AG08395 (cell line): Measurements from ENCODE around the gene RASSF5.
"Not testable (repeated sequence)": the region's sequence is repeated elsewhere in the genome, so short reads cannot be mapped to it uniquely, and the experiment has no call there.

Source experiments
- DNase-seq: peaks from one replicate; pipeline ENCODE4 v3.0.0; 2012; ENCODE audit warnings: mixed read lengths, low spot score

RASSF5 gene

GRCh38 chr1:206572835-206573234, 65.5 kb downstream of the RASSF5 start:
- DNase-seq, result no peak

GRCh38 chr1:206573319-206573718, 66.0 kb downstream of the RASSF5 start:
- DNase-seq, result no peak

DNA sequence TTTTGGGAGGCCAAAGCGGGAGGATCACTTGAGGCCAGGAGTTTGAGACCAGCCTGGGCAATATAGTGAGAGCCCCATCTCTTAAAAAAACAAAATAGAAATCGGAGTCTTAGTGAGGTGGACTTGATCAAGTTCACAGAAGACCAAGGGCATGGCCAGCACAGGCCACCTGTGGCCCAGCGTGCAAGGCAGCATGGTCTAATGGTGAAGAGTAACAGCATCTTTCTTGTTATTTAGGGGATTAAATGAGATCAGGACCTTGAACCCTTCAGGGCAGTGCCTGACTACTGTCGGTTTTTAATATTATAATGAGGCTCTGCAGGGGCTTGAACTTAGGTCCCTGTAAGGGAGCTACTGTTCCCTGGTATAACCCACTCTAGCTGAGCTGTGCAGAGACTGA, 66.4 kb downstream of the RASSF5 start:
- DNase-seq, result no peak

DNA sequence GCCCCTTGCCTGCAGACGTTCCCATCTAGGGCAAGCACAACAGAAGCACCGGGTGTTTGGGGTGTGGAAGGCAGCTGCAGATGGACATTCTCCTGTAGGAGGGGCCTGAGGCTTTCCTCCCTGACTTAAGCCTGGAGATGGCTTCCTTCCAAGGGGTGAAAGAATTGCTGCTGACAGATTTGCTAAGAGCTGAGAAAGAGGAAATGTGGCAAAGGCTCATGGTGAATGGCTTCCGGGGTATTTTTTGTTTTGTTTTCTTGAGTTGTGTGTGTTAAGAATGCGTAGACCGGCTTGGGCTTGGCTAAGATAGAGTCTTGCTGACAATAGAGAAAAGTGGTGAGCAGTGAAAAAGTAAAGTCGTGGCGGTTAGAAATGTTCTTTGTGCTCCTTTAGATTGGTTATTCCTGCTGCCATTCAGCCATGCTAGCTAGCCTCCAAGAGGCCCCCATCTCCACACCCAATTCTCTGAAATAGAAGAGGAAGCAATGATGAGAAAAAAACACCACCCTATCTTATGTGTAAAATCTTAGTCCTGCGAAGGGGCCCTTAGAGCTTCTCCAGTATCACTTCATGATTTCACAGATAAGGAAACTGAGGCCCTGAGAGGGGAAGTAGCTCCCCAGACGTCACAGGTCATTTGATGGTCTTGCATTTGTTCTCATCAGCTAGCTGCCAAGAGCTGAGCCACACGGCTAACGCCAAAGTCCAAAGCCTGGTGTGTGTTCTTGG, 68.0 kb downstream of the RASSF5 start:
- peak; percentile 74 for DNase-seq

- DNase-seq, result no peak
Observed at GRCh38 chr1:206575894-206576737, 68.8 kb downstream of the RASSF5 start.

DNA sequence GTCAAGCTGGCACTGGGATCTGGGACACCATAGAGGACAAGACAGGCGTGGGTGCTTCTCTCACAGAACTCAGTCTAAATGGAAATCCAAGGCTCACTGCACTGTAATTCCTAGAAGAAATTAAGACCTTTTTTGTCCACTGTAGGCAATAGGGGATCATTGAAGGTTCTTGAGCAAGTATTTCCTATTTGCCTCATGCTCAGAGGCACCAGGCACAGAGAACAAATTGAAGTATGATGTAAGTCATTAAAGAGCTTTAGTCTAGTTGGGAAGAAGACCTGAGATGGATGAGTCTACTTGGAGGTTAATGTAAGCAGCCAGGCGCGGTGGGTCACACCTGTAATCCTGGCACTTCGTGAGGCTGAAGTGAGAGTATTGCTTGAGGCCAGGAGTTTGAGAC, 70.3 kb downstream of the RASSF5 start:
- DNase-seq, result no peak

DNA sequence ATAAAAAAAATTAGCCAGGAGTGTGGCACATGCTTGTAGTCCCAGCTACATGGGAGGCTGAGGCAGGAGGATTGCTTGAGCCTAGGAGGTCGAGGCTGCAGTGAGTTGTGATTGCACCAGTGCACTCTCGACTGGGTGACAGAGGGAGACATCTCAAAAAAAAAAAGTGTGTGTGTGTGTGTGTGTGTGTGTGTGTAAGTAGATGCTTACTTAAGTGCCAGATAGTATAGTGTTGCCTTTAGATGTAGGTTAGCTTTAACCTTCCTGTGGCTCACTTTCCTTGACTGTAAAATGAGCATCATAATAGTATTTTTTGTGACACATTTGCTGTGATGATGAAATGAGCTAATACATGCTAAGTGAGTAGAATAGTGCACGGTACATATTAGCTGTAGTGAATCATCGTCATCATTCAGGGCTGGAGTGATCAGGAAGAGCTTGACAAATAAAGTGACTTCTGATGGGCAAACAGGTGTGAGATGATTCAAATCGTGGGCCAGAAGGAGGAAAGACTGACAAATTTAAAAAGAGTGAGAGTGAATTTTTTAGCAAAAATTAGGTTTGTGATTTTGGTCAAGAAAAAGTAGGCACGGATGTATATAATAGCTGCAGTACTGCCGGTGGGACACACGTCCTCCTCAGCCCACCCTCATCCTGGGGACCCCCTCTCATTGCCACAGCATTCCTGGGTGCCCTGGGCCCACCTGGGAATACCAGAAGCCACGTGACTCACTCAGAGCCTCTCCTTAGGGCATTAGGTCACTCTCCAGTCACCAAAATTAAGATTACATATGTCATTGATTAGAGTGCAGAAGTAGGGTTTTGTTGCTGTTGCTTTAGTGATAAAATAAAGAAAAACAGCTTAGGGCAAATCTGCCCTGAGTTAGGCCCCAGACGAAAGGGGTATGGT, 71.0 kb downstream of the RASSF5 start:
- DNase-seq, result no peak

DNA sequence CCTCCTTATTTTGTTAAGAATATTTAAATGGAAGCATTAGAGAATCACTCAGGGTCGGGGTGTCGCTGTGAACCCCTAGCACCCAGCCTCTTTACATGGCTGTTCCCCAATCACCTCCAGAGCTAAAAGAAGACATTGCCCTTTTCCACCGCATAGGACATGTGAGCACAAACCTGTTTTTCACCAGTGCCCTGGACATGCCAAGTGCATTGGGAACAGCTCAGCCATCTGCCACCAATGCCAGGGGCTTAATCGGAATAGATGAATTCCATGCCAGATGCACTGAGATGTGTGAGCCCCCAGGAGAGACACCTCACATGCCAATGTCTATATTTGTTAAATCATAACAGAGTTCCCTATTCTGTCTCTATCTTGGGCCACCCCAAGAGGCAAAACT, 71.6 kb downstream of the RASSF5 start:
- no peak for DNase-seq

DNA sequence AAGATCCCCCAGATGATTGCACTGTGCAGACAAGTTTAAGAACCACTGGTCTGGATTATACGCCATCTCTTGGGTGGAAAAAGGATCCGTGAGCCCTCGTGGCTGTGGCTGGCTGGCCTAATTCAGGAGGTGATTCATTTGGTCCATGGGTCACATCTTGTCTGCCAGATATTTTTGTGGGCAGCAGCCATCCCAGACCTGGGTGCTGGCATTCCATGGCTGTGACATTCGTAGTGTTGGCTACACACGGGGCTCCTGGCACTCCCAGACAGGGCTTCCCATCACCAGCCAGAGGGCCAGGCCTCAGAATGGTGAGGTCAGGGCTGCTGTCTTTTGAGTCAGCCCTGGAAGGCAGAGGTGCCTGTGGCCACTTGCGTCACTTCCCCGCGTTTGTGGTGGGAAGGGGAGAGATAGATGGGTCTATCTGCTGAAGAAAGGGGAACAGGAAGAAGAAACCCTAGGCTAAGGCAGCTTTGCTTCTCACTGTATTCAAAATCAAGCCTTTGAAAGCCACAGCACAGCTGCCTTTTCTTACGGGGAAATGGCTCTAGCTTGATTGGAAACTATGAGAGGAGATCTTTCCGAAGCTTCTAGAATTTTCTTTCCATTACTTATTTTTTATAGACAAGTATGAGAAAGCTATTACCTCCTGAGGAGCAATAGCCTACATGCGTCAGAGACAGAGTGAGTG, 72.6 kb downstream of the RASSF5 start:
- DNase-seq, result peak; percentile 82

GRCh38 chr1:206580438-206581113, 73.2 kb downstream of the RASSF5 start:
- no peak for DNase-seq

DNA sequence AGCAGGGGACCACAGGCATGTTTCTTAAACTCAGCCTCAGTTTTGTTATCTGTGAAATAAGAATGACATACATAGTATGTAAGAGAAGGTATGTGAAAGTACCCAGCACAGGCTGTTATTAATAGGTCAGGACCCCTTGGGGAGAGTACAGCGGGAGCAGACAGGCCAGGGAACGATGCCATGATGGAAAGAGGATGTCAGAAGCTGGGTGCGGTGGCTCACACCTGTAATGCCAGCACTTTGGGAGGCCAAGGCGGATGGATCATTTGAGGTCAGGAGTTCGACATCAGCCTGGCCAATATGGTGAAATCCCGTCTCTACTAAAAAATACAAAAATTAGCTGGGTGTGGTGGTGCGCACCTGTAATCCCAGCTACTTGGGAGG, 73.8 kb downstream of the RASSF5 start:
- not testable (repeated sequence) for DNase-seq

DNA sequence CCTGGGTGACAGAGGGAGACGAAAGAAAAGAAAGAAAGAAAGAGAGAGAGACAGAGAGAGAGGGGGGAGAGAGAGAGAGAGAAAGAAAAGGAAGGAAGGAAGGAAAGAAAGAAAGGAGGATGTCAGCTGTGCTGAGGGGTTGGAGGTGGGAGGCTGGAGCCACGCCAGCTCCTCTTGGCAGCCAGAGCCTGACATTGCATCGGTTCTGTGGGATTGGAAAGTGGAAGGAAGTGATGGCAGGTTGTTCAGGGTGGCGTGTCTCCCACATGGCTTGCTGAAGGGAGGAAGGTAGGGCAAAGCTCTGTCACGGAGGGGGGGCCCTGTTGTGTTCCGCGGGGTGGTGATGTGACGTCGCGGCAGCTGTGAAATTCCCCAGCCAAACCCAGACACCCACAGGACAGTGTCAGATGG, 74.2 kb downstream of the RASSF5 start:
- no peak for DNase-seq

GRCh38 chr1:206582537-206582936, 75.2 kb downstream of the RASSF5 start:
- no peak for DNase-seq

DNA sequence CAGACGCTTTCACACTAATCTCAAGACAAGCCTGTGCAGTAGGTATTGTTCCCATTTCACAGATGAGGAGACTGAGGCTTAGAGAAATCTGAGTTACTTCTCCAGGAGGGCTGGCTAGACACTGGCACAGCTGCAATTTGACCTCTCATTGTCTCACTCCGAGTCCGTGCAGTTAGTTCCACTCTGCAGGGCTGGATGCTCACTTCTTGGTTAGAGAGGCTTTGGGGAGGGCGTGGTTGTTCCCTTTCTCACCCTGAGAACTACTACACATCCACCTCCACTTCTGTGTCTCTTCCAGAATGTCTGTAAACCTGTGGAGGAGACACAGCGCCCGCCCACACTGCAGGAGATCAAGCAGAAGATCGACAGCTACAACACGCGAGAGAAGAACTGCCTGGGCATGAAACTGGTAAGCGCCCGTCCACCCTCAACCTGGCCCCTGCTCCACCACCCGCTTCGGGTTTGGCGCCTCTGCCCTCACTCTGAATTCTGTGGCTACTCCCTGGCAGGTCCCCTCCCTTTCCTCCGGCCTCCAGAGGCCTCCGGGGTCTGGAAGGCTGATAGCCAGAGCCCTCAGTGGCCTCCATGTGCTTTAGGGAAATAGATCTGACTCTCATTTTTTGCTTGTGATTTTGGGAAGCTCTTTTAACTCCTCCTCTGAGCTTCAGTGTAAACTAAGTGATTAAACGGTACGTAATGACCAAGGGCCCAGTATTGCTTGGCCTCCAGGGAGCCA, 75.8 kb downstream of the RASSF5 start:
- DNase-seq, result no peak

- peak; percentile 74 for DNase-seq
Observed at GRCh38 chr1:206583707-206584648, 76.6 kb downstream of the RASSF5 start.

GRCh38 chr1:206584683-206585082, 77.4 kb downstream of the RASSF5 start:
- no peak for DNase-seq

DNA sequence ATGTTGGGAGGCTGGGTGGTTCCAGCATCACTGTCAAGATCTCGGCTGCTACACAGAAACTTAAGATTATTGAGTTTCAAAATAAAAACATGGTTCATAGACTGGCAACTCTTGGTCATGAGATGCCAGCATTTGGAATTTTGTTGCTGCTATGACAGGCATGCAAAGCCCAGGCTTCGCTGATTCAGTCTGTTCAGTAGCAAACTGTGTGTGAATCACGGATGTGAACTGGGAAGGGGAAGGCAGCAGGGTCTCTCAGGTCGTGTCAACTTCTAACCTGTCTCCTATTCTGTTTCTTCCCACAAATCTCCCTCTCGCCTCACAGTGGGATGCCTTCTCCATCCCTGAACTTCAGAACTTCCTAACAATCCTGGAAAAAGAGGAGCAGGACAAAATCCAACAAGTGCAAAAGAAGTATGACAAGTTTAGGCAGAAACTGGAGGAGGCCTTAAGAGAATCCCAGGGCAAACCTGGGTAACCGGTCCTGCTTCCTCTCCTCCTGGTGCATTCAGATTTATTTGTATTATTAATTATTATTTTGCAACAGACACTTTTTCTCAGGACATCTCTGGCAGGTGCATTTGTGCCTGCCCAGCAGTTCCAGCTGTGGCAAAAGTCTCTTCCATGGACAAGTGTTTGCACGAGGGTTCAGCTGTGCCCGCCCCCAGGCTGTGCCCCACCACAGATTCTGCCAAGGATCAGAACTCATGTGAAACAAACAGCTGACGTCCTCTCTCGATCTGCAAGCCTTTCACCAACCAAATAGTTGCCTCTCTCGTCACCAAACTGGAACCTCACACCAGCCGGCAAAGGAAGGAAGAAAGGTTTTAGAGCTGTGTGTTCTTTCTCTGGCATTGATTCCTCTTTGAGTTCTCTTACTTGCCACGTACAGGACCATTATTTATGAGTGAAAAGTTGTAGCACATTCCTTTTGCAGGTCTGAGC, 79.4 kb downstream of the RASSF5 start:
- no peak for DNase-seq

GRCh38 chr1:206587904-206588303, 80.6 kb downstream of the RASSF5 start:
- no peak for DNase-seq
